IPS DF 6.9 (cell line): ENCODE results near the gene CLIP1.

Experiments
- DNase-seq: peaks from one replicate; pipeline ENCODE4 v3.0.0-alpha.2; 2013; ENCODE audit warnings: low read depth, low spot score
- H3K27ac ChIP-seq: one replicate; pipeline ENCODE4 v1.5.1; 2013; ENCODE audit warnings: low read length, control low read depth
- H3K27me3 ChIP-seq: 2 replicates; pipeline ENCODE4 v1.6.1; 2013; ENCODE audit warnings: mild to moderate bottlenecking, low read length; ENCODE audit not compliant: control insufficient read depth, insufficient read depth
- H3K36me3 ChIP-seq: 2 replicates; pipeline ENCODE4 v1.6.1; 2013; ENCODE audit warnings: low read length; ENCODE audit not compliant: control insufficient read depth, insufficient read depth
- H3K4me1 ChIP-seq: 2 replicates; pipeline ENCODE4 v1.6.1; 2013; ENCODE audit warnings: low read length; ENCODE audit not compliant: control insufficient read depth, insufficient read depth
- H3K4me3 ChIP-seq: 2 replicates; pipeline ENCODE4 v1.5.1; 2013; ENCODE audit warnings: mild to moderate bottlenecking, low read length
- H3K9me3 ChIP-seq: 2 replicates; pipeline ENCODE4 v1.6.1; 2013; ENCODE audit warnings: low read length, inconsistent platforms; ENCODE audit not compliant: control insufficient read depth, insufficient read depth
- WGBS: extraction: QIAGEN DNeasy Blood & Tissue Kit; methylation state at CpG from one replicate; pipeline ENCODE4 v1.1.7; 2013; ENCODE audit warnings: mixed read lengths, missing lambda C conversion rate; ENCODE audit not compliant: insufficient read length, insufficient coverage; 5-methylcytosine and 5-hydroxymethylcytosine counted together

The CLIP1 gene

DNA sequence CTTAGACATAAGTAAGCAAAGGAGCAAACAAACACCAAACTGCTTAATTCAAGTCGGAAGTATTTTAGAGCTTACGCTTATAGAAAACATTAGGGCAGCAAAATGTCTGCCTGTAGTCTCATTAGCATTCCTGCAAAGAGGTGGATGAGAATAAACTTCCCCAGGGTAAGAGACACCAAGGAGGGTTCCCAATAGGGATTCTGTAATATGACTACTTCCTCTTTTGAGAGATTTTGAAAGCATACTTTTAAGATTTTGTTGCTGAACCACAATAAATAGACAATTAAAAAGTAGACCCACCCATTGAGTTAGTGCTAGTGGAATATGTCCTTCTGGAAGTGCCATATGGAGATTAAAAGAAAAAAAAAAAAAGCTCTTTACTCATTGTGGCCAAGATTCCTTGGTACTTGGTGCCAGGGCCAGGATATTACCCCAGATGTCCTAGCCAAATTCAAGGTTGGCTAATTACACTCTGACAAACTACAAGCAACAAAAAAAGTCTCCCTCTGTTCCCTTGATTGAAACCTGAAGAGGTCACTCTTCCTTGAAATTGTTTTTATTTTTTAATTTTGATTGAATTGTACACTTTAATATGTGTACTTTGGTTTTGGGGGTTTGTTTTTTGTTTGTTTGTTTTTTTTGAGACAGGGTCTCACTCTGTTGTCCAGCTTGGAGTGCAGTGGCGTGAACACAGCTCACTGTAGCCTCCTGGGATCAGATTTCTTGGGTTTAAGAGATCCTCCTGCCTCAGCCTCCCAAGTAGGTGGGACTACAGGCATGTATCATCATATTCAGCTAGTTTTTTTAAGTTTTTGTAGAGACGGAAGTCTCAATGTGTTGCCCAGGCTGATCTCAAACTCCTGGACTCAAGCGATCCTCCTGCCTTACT lies 8.7 kb downstream of the CLIP1 start:
- Histone ChIP-seq H3K9me3 (no peaks in the 10 kb centered on the region), H3K4me3 (no peak overlapping the region), H3K27me3 (no peaks in the 10 kb centered on the region), H3K36me3 (no peaks in the 10 kb centered on the region), H3K27ac (no peak overlapping the region), H3K4me1 (no peaks in the 10 kb centered on the region)
- no CpG with 5 or more reads among the region's 5 CpGs for WGBS
- DNase-seq, result no peak

DNA sequence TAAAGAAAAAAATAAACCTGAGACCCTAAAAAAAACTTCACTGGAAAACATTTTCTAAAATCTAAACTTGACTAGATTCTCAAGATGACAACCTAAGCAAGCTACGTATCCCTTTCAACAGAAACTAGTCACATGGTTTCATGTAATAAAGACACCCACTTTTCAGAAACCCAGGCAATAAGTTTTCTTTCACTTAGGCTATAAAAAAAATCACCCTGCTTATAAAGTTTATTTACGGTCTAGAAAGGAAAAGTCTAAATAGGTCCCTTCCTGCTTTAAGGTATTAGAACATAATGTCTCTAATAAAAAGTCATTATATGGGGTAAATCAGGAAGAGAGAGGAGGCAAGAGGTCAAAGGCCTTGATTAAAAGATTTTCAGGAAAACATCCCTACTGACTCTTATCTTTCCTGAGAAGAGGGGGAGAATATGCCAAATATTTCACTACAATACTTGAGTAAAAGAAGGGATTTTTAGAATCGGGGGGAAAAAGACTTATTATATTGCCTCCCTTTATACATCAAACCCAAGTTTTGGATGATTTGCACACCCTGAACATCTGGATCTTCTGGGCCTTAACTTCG lies 9.5 kb downstream of the CLIP1 start:
- no peak overlapping the region for H3K27ac ChIP-seq
- H3K36me3 ChIP-seq, result no peaks in the 10 kb centered on the region
- H3K4me3 ChIP-seq, result no peak overlapping the region
- no peaks in the 10 kb centered on the region for H3K4me1 ChIP-seq
- no CpG with 5 or more reads among the region's 4 CpGs for WGBS
- no peak for DNase-seq
- H3K27me3 ChIP-seq, result no peaks in the 10 kb centered on the region
- no peaks in the 10 kb centered on the region for H3K9me3 ChIP-seq

DNA sequence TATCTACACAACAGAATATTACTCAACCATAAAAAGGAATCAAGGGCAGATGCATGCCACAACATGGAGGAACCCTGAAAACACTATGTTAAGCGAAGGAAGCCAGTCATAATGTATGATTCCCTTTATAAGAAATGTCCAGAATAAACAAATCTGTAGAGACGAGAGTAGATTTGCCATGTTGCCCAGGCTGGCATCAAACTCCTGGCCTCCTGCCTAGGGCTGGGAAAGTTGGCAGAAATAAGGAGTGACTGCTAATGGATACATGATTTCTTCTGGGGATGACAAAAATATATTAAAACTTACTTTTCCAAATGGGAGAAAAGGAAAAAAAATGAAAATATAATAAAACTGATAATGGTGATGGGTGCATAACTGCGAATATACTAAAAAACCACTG lies 10.9 kb downstream of the CLIP1 start:
- no CpG with 5 or more reads among the region's 3 CpGs for WGBS

DNA sequence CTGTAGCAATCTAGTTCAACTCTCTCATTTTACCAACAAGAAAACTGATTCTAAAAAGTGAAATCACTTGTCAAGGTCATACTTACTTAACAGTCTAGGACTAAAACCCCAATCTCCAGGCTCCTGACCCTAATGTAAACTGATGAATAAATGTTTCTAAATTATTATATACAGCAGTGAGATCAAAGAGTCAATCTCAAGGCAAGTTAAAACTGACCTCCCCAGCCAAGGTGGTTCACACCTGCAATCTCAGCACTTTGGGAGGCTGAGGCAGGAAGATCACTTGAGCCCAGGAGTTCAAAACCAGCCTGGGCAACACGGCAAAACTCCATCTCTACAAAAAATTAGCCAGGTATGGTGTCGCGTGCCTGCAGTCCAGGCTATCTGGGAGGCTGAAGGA lies 15.3 kb downstream of the CLIP1 start:
- Histone ChIP-seq H3K27ac (no peak overlapping the region), H3K9me3 (no peaks in the 10 kb centered on the region), H3K27me3 (no peaks in the 10 kb centered on the region), H3K4me1 (no peaks in the 10 kb centered on the region), H3K4me3 (no peak overlapping the region), H3K36me3 (no peaks in the 10 kb centered on the region)
- no peak for DNase-seq
- no CpG with 5 or more reads among the region's 3 CpGs for WGBS

More for the DNA sequence above, 10.9 kb downstream of the CLIP1 start:
- Histone ChIP-seq H3K27me3 (no peaks in the 10 kb centered on the region), H3K9me3 (no peaks in the 10 kb centered on the region), H3K36me3 (no peaks in the 10 kb centered on the region), H3K4me1 (no peaks in the 10 kb centered on the region), H3K4me3 (no peak overlapping the region), H3K27ac (no peak overlapping the region)
- DNase-seq, result no peak

DNA sequence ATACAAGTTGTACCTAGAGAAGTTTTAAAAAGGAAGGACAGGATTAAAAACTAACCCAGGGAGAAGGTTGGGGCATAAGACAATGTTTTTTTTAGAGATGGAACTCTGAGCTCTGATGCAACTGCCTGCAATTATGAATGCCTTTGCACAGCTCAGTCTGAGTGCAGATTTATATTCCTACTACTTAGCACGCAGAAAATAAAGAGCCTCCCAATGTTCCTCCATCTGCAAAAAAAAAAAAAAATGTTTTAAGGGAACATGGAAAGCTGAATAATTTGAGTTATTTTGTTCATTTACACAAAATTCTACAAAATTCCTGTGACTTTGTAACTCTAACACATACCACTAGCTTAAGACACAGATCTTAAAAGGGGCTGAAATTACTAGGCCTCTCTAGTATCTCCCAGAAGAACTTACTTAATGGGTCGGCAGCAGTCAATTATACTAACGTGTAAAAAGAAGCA lies 15.7 kb downstream of the CLIP1 start:
- Histone ChIP-seq H3K4me3 (no peak overlapping the region), H3K27ac (no peak overlapping the region), H3K9me3 (no peaks in the 10 kb centered on the region), H3K4me1 (no peaks in the 10 kb centered on the region), H3K36me3 (no peaks in the 10 kb centered on the region), H3K27me3 (no peaks in the 10 kb centered on the region)
- no peak for DNase-seq
- WGBS, result no CpG with 5 or more reads among the region's 3 CpGs

DNA sequence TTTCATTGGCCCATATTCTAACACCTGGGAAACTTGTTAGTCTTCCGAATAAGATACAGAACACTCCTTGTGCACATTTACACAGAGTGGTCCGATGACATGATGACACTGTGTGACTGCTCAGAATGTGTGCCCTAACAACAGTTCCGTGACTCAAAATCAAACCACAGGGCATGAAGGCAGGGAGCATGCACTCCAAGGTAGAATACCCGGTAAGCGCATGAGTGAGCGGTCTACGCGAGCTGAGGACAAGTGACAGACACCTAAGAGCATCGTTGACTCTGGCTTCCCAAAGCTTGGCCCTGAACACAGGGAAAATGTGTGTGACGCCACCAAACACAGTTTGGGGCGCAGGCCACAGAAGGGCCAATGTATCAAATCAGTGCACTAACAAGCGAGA lies 18.6 kb downstream of the CLIP1 start:
- H3K27me3 ChIP-seq, result no peaks in the 10 kb centered on the region
- peaks cover 2% of the 10 kb centered on the region; the same call in 1 of the 2 replicates for H3K4me1 ChIP-seq
- H3K27ac ChIP-seq, result no peak overlapping the region
- H3K36me3 ChIP-seq, result no peaks in the 10 kb centered on the region
- no peak for DNase-seq
- no peaks in the 10 kb centered on the region for H3K9me3 ChIP-seq
- no peak overlapping the region for H3K4me3 ChIP-seq
- no CpG with 5 or more reads among the region's 12 CpGs for WGBS

DNA sequence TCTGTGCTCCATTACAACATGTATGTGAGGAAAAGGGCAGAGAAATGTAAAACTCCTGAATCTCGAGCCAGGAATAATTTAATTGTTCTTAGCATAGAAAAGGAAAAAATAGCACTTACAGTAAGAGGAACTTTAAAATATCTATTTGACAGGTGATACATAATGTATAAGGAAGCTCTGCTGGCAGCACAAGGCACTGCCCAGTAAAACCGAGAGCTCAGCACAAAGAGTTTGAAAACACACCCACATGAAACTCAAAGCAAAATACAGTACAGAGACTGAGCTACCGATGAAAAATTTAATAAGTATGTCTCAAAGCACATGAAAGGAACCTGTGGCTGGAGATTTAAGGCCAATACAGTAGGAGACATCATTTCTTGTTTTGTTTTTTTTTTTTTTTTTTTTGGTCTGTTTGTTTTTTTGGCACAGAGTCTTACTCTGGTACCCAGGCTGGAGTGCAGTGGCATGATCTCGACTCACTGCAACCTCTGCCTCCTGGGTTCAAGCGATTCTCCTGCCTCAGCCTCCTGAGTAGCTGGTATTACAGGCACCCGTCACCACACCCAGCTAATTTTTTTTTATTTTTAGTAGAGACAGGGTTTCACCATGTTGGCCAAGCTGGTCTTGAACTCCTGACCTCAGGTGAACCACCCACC lies 19.2 kb downstream of the CLIP1 start:
- H3K36me3 ChIP-seq, result no peaks in the 10 kb centered on the region
- WGBS, result no CpG with 5 or more reads among the region's 6 CpGs
- H3K27me3 ChIP-seq, result no peaks in the 10 kb centered on the region
- no peak overlapping the region for H3K4me3 ChIP-seq
- no peaks in the 10 kb centered on the region for H3K9me3 ChIP-seq
- H3K4me1 ChIP-seq, result peaks cover 2% of the 10 kb centered on the region; the same call in 1 of the 2 replicates
- no peak overlapping the region for H3K27ac ChIP-seq
- no peak for DNase-seq

DNA sequence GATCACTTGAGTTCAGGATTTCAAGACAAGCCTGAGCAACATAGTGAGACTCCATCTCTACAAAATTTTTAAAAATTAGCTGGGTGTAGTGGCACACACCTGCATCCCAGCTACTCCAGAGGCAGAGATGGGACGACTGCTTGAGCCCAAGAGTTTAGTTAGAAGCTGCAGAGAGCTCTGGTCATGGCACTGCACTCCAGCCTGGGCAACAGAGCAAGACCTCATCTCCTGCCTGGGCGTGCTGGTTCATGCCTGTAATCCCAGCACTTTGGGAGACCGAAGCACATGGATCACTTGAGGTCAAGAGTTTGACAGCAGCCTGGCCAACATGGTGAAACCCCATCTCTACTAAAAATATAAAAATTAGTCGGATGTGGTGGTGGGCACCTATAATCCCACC lies 20.2 kb downstream of the CLIP1 start:
- peaks cover 2% of the 10 kb centered on the region; the same call in 1 of the 2 replicates for H3K4me1 ChIP-seq
- no peak overlapping the region for H3K27ac ChIP-seq
- no peaks in the 10 kb centered on the region for H3K9me3 ChIP-seq
- H3K27me3 ChIP-seq, result no peaks in the 10 kb centered on the region
- no peaks in the 10 kb centered on the region for H3K36me3 ChIP-seq
- no peak overlapping the region for H3K4me3 ChIP-seq
- DNase-seq, result no peak
- no CpG with 5 or more reads among the region's 4 CpGs for whole genome bisulfite sequencing

DNA sequence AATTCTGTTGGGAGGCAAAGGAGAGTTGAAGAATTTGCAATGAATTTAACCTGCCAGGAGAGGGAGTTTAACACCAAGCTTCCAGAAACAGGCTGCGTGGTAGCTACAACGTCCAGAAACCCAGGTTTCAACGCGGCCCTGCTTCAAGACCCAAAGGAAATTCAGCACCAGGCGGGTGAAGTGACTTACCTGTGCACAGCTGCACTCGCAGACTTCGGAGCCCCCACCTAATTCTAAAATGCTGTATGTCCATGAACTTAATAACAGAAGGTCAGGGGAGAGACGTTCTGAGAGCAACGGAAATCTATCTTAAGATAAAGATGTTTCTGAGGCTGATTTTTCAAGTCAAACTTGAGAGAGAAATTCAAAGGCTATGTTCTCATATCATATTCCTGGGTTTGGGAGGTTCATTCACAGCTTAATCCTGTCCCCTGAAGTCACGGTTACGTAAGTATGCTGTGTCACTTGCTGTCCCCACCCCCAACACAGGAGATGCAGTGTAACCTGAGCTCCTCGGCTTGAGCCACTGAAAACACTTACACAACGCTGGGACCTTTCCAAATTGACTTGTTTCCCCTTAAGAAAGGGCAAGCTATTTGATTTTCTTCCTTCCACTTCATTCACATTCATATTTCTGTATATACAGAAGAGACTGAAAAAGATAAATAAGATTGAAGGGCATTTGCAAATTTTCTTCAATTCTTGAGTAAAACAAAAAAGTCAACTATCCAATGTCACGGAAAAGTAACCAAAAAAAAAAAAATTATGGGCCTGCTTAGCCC lies 22.7 kb downstream of the CLIP1 start:
- DNase-seq, result no peak
- no CpG with 5 or more reads among the region's 14 CpGs for WGBS
- H3K4me3 ChIP-seq, result no peak overlapping the region; the same call in 1 of the 2 replicates
- peaks cover 2% of the 10 kb centered on the region; the same call in 1 of the 2 replicates for H3K4me1 ChIP-seq
- H3K27me3 ChIP-seq, result no peaks in the 10 kb centered on the region
- H3K27ac ChIP-seq, result no peak overlapping the region
- no peaks in the 10 kb centered on the region for H3K36me3 ChIP-seq
- no peaks in the 10 kb centered on the region for H3K9me3 ChIP-seq

DNA sequence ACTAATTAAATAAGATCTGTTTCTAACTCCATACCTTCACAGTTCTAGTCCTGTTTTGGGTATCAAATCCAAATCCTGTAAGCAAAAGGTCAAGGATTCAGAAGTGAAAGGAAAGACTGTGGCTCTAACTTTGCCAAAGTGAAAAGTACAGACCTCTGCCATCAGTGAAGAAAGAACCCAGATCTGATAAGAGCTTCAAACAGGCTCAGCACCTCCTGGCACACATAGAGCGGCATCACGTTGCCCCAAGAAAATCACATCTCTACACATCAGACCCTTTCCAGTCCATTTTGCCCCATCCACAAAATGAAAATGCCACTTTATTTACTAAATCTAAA lies 23.2 kb downstream of the CLIP1 start:
- no peaks in the 10 kb centered on the region for H3K27me3 ChIP-seq
- peaks cover 2% of the 10 kb centered on the region; the same call in 1 of the 2 replicates for H3K4me1 ChIP-seq
- no peaks in the 10 kb centered on the region for H3K36me3 ChIP-seq
- no peak for DNase-seq
- H3K9me3 ChIP-seq, result no peaks in the 10 kb centered on the region
- H3K27ac ChIP-seq, result no peak overlapping the region
- no peak overlapping the region for H3K4me3 ChIP-seq
- no CpG with 5 or more reads among the region's 2 CpGs for WGBS
